SK-N-SH (cell line): ENCODE measurements around the gene OSBPL10.

Source experiments
- EP300 ChIP-seq, 2 experiments: IDR thresholded peaks; 2 replicates each; pipeline versions ENCODE4 v1.4.0 to v1.6.1; 2012; ENCODE audit warnings: borderline replicate concordance in 1 of 2, low read depth in 1 of 2, low read length in 1 of 2
- SMC3 ChIP-seq: IDR thresholded peaks from 2 replicates; pipeline ENCODE4 v1.6.1; 2012; ENCODE audit warnings: low read depth, low read length, improper control_type of control experiment
- TEAD4 ChIP-seq: IDR thresholded peaks from 2 replicates; pipeline ENCODE4 v1.4.0; 2012; ENCODE audit warnings: mild to moderate bottlenecking, borderline replicate concordance; ENCODE audit not compliant: insufficient read depth
- YY1 ChIP-seq: IDR thresholded peaks from 2 replicates; pipeline ENCODE4 v1.4.0; 2012; ENCODE audit warnings: low read depth, mild to moderate bottlenecking
- TF ChIP-seq, protein P1 (sequence below): fragments of 200-600 bp; sonication (generic); IDR thresholded peaks from 2 replicates; pipeline ENCODE4 v1.6.1; 2017; ENCODE audit warnings: antibody characterized with exemption, mild to moderate bottlenecking, moderate library complexity
- TF ChIP-seq, protein P2 (sequence below): IDR thresholded peaks from 2 replicates; pipeline ENCODE4; 2012
- TF ChIP-seq, protein P3 (sequence below): IDR thresholded peaks from 2 replicates; pipeline ENCODE4 v1.6.1; 2012; ENCODE audit warnings: mild to moderate bottlenecking, low read depth, low read length, moderate library complexity

DNA sequence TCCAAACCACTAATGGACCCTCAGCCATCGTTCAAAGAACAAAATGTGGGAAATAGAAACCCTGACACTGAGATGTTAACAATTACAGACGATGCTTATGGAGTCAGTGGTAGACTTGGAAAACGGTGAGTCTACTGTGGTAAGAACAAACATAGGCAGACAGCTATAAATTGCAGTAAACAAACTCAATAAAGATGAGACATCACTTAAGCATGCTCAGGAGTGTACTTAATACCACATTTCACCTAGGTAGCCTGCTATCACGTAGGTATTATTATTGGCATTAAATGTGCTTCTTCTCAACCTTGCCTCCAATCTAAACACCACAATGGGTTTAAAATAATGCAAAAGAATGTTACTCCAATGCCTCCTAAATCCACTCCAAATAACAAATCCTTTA, 2.5 kb downstream of the OSBPL10 start:
- no peak for TF ChIP-seq EP300 (IDR thresholded peaks at IDR 0.05; ENCODE audit: borderline replicate concordance in 1 of 2, low read depth in 1 of 2, low read length in 1 of 2)
- TF ChIP-seq, protein P1, sequence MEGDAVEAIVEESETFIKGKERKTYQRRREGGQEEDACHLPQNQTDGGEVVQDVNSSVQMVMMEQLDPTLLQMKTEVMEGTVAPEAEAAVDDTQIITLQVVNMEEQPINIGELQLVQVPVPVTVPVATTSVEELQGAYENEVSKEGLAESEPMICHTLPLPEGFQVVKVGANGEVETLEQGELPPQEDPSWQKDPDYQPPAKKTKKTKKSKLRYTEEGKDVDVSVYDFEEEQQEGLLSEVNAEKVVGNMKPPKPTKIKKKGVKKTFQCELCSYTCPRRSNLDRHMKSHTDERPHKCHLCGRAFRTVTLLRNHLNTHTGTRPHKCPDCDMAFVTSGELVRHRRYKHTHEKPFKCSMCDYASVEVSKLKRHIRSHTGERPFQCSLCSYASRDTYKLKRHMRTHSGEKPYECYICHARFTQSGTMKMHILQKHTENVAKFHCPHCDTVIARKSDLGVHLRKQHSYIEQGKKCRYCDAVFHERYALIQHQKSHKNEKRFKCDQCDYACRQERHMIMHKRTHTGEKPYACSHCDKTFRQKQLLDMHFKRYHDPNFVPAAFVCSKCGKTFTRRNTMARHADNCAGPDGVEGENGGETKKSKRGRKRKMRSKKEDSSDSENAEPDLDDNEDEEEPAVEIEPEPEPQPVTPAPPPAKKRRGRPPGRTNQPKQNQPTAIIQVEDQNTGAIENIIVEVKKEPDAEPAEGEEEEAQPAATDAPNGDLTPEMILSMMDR: no peak
- no peak for TF ChIP-seq TEAD4
- no peak for TF ChIP-seq YY1
- TF ChIP-seq, protein P2, sequence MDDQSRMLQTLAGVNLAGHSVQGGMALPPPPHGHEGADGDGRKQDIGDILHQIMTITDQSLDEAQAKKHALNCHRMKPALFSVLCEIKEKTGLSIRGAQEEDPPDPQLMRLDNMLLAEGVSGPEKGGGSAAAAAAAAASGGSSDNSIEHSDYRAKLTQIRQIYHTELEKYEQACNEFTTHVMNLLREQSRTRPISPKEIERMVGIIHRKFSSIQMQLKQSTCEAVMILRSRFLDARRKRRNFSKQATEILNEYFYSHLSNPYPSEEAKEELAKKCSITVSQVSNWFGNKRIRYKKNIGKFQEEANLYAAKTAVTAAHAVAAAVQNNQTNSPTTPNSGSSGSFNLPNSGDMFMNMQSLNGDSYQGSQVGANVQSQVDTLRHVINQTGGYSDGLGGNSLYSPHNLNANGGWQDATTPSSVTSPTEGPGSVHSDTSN: no peak
- no peak for TF ChIP-seq SMC3
- TF ChIP-seq, protein P3, sequence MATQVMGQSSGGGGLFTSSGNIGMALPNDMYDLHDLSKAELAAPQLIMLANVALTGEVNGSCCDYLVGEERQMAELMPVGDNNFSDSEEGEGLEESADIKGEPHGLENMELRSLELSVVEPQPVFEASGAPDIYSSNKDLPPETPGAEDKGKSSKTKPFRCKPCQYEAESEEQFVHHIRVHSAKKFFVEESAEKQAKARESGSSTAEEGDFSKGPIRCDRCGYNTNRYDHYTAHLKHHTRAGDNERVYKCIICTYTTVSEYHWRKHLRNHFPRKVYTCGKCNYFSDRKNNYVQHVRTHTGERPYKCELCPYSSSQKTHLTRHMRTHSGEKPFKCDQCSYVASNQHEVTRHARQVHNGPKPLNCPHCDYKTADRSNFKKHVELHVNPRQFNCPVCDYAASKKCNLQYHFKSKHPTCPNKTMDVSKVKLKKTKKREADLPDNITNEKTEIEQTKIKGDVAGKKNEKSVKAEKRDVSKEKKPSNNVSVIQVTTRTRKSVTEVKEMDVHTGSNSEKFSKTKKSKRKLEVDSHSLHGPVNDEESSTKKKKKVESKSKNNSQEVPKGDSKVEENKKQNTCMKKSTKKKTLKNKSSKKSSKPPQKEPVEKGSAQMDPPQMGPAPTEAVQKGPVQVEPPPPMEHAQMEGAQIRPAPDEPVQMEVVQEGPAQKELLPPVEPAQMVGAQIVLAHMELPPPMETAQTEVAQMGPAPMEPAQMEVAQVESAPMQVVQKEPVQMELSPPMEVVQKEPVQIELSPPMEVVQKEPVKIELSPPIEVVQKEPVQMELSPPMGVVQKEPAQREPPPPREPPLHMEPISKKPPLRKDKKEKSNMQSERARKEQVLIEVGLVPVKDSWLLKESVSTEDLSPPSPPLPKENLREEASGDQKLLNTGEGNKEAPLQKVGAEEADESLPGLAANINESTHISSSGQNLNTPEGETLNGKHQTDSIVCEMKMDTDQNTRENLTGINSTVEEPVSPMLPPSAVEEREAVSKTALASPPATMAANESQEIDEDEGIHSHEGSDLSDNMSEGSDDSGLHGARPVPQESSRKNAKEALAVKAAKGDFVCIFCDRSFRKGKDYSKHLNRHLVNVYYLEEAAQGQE: no peak
